ENCODE data around the gene GTSF1L. TPM values are rescaled to one million over a fixed set of nuclear protein-coding genes. Genes with fewer than 3 reads are reported as not detected.

The GTSF1L gene
- total RNA-seq, 1 experiment from 2014 or later, result not detected

GRCh38 chr20:43752561-43753301 is 25.9 kb upstream of the GTSF1L start:
- H2AFZ ChIP-seq (ENCODE audit: low read length), result no peak overlapping the region
- no peak overlapping the region for H2BK120ac ChIP-seq (ENCODE audit: low read depth, low read length, poor library complexity, severe bottlenecking)
- H3K4ac ChIP-seq (ENCODE audit: low read depth, low read length), result no peak overlapping the region
- H3K4me3 Mint-ChIP-seq, result no peak overlapping the region; a peak in 1 of 5 replicates
- H3K4me1 Mint-ChIP-seq, result peaks cover 2 to 7% of the 10 kb centered on the region in 2 experiments; a peak in 2 of 4 replicates
- peaks cover 9% of the 10 kb centered on the region for H3K27me3 Mint-ChIP-seq (ENCODE audit: low read depth)
- H2AK5ac ChIP-seq (ENCODE audit: insufficient read length, low read length), result no peak overlapping the region
- no peak overlapping the region for H2BK12ac ChIP-seq (ENCODE audit: insufficient read length, low read depth, low read length)
- H3K9me3 Mint-ChIP-seq, result no peaks in the 10 kb centered on the region; a peak in 2 of 5 replicates
- no peaks in the 10 kb centered on the region for H3K79me2 ChIP-seq (ENCODE audit: insufficient read depth, low read length)
- no peak overlapping the region for H4K8ac ChIP-seq (replicated peaks; ENCODE audit: insufficient read length, low read depth, low read length)
- H3K27ac Mint-ChIP-seq, result no peak overlapping the region
- no peak overlapping the region for H3K4me2 ChIP-seq (ENCODE audit: insufficient read depth, insufficient read length, low read length)
- H3K23ac ChIP-seq (ENCODE audit: insufficient read length, low read depth, low read length), result no peak overlapping the region
- no peaks in the 10 kb centered on the region for H3K4me1 ChIP-seq (ENCODE audit: insufficient read depth, low read length)
- no peak for TF ChIP-seq CTCF (conservative IDR thresholded peaks at IDR 0.05)
- H2BK20ac ChIP-seq (ENCODE audit: low read depth, low read length, poor library complexity, severe bottlenecking), result no peak overlapping the region
- peak overlapping the region; percentile 20; the same call in 1 of the 2 replicates for H3K14ac ChIP-seq (ENCODE audit: insufficient read depth, low read length)
- H3K79me1 ChIP-seq (ENCODE audit: insufficient read depth, low read depth, low read length, poor library complexity, severe bottlenecking), result no peaks in the 10 kb centered on the region
- no peak overlapping the region for H3K9ac ChIP-seq (ENCODE audit: extremely low read depth, insufficient read length, low read length)
- H3K27ac ChIP-seq (ENCODE audit: insufficient read length, low read depth, low read length), result no peak overlapping the region
- WGBS (ENCODE audit: extremely low coverage, insufficient read length, low lambda C conversion rate), result no CpG with 5 or more reads among the region's 13 CpGs
- no peaks in the 10 kb centered on the region for H3K9me3 ChIP-seq (ENCODE audit: control insufficient read depth, low read depth, low read length)
- no peak overlapping the region for H4K91ac ChIP-seq (ENCODE audit: insufficient read length, low read depth, low read length)
- H2BK15ac ChIP-seq (ENCODE audit: low read depth, low read length), result no peak overlapping the region
- H4K5ac ChIP-seq (ENCODE audit: insufficient read length, low read depth, low read length), result no peak overlapping the region
- DNase-seq, result no peak
- no peak overlapping the region for H3K18ac ChIP-seq (ENCODE audit: insufficient read length, low read depth, low read length)
- H2BK5ac ChIP-seq (ENCODE audit: insufficient read length, low read length), result no peak overlapping the region
- no peaks in the 10 kb centered on the region for H3K23me2 ChIP-seq (ENCODE audit: insufficient read length, low read depth, low read length, poor library complexity, severe bottlenecking)
- H3K36me3 Mint-ChIP-seq (ENCODE audit: insufficient read depth in 1 of 3, low read depth in 3 of 3), result no peaks in the 10 kb centered on the region
- H4K20me1 ChIP-seq (ENCODE audit: control insufficient read depth, insufficient read depth, insufficient read length), result no peaks in the 10 kb centered on the region
- no peak overlapping the region for H3K56ac ChIP-seq (ENCODE audit: insufficient read length, low read depth, low read length)
- no peak overlapping the region for H3T11ph ChIP-seq (ENCODE audit: low read length)
- H3K27me3 ChIP-seq (ENCODE audit: insufficient read depth, low read length), result no peaks in the 10 kb centered on the region
